Testis (tissue), 3 donors: ENCODE data around the gene CHD2. TPM values are rescaled to one million over a fixed set of nuclear protein-coding genes. Genes with fewer than 3 reads are reported as not detected.
A peak's percentile ranks its signal among the peaks of the same experiment; 100 is the strongest.

ENCODE experiments used
- DNase-seq: peaks from one replicate; pipeline ENCODE4 v3.0.0-alpha.2; 2019
- H3K27ac ChIP-seq, 2 donors: fragments of 200-600 bp; sonication (generic); one replicate each; pipeline ENCODE4 v1.5.1; 2019
- H3K27me3 ChIP-seq: fragments of 200-600 bp; sonication (generic); one replicate; pipeline ENCODE4 v1.5.1; 2019
- H3K36me3 ChIP-seq: fragments of 200-600 bp; sonication (generic); one replicate; pipeline ENCODE4 v1.5.1; 2017; ENCODE audit warnings: low read depth; ENCODE audit errors: missing control alignments
- H3K4me1 ChIP-seq: fragments of 200-600 bp; sonication (generic); one replicate; pipeline ENCODE4 v1.5.1; 2019
- H3K4me3 ChIP-seq, 2 donors: fragments of 200-600 bp; sonication (generic); one replicate each; pipeline ENCODE4 v1.5.1; 2017 to 2019
- H3K9me3 ChIP-seq: fragments of 200-600 bp; sonication (generic); one replicate; pipeline ENCODE4 v1.5.1; 2017
- CTCF ChIP-seq, 3 experiments: fragments of 450-650 bp in 2 of 3; fragments of 200-600 bp in 1 of 3; sonication (generic) in 1 of 3; IDR thresholded peaks; one replicate each; pipeline ENCODE4 v1.5.1; 2016 to 2019; ENCODE audit warnings: antibody characterized with exemption in 3 of 3, mild to moderate bottlenecking in 2 of 3, moderate library complexity in 1 of 3
- POLR2A ChIP-seq: fragments of 450-650 bp; IDR thresholded peaks from one replicate; pipeline ENCODE4 v1.6.1; 2017; ENCODE audit warnings: antibody characterized with exemption, mild to moderate bottlenecking, moderate library complexity
- WGBS, 2 donors: methylation state at CpG; one replicate each; pipeline ENCODE4 v1.1.5; 2018; 5-methylcytosine and 5-hydroxymethylcytosine counted together
- intact Hi-C: fragments of 100-400 bp; cut with DNase I; formaldehyde crosslinking; loops from one replicate; pipeline ENCODE4 v1.15.1; 2023; ENCODE audit warnings: low total_unique reads
- polyA plus RNA-seq: library from polyadenylated mRNA; stranded (reverse); fragments of 350-450 nt; fragmentation: Illumina TruSeq; extraction: RNeasy Lipid Tissue Mini Kit (QIAGEN cat#74804); gene quantifications from one replicate; pipeline ENCODE4 v1.2.3, GENCODE V29; 2014; ENCODE audit warnings: low read depth, low replicate concordance; ENCODE audit not compliant: insufficient read depth
- total RNA-seq, 2 donors: library from RNA; depleted of rRNA; stranded (reverse); fragments of >200 nt; gene quantifications; one replicate each; pipeline ENCODE4 v1.2.3, GENCODE V29; 2016

The CHD2 gene
- total and polyA plus RNA-seq, 3 donors from 2014 or later, result 64.5 to 129 (median 113) TPM

- no peak overlapping the region for H3K4me3 ChIP-seq
- no peaks in the 10 kb centered on the region for H3K9me3 ChIP-seq
- WGBS, 2 donors, result 61 to 63% methylated on average over 2 of the region's 2 CpGs
- H3K4me1 ChIP-seq, result no peaks in the 10 kb centered on the region
- H3K36me3 ChIP-seq, result no peaks in the 10 kb centered on the region
- intact Hi-C loops, result no loop called here
- DNase-seq, result no peak
- H3K27me3 ChIP-seq, result no peaks in the 10 kb centered on the region
- TF ChIP-seq CTCF (IDR thresholded peaks at IDR 0.05) (no peak), POLR2A (no peak)
- peak overlapping the region in 1 of 2 donors; percentile 21 for H3K27ac ChIP-seq
Observed at GRCh38 chr15:92951800-92952457, 51.8 kb downstream of the CHD2 start.

GRCh38 chr15:92952458-92952850 lies 52.3 kb downstream of the CHD2 start:
- 92% methylated on average over 7 of the region's 7 CpGs for WGBS, 2 donors
- Histone ChIP-seq H3K27ac (no peak overlapping the region), H3K36me3 (no peaks in the 10 kb centered on the region), H3K27me3 (no peaks in the 10 kb centered on the region), H3K4me1 (no peaks in the 10 kb centered on the region), H3K9me3 (no peaks in the 10 kb centered on the region), H3K4me3 (no peak overlapping the region)
- intact Hi-C loops, result no loop called here
- TF ChIP-seq CTCF (IDR thresholded peaks at IDR 0.05) (no peak), POLR2A (no peak)
- DNase-seq, result no peak

- H3K4me3 ChIP-seq, result no peak overlapping the region
- DNase-seq, result no peak
- 93 to 97% methylated on average over 2 of the region's 2 CpGs for WGBS, 2 donors
- intact Hi-C loops, result no loop called here
- peaks cover 5% of the 10 kb centered on the region for H3K4me1 ChIP-seq
- no peak for TF ChIP-seq CTCF (IDR thresholded peaks at IDR 0.05)
- no peak for TF ChIP-seq POLR2A
- H3K27me3 ChIP-seq, result no peaks in the 10 kb centered on the region
- no peaks in the 10 kb centered on the region for H3K36me3 ChIP-seq
- no peaks in the 10 kb centered on the region for H3K9me3 ChIP-seq
- no peak overlapping the region for H3K27ac ChIP-seq
Observed at GRCh38 chr15:92953566-92953965, 53.4 kb downstream of the CHD2 start.

- no peak for DNase-seq
- H3K4me1 ChIP-seq, result peaks cover 5% of the 10 kb centered on the region
- H3K9me3 ChIP-seq, result no peaks in the 10 kb centered on the region
- H3K27ac ChIP-seq, result no peak overlapping the region
- TF ChIP-seq POLR2A (no peak), CTCF (IDR thresholded peaks at IDR 0.05) (no peak)
- no peaks in the 10 kb centered on the region for H3K27me3 ChIP-seq
- no peak overlapping the region for H3K4me3 ChIP-seq
- 93 to 97% methylated on average over 6 of the region's 6 CpGs for WGBS, 2 donors
- intact Hi-C loops, result no loop called here
- H3K36me3 ChIP-seq, result no peaks in the 10 kb centered on the region
Observed at GRCh38 chr15:92954002-92954401, 53.9 kb downstream of the CHD2 start.

- DNase-seq, result no peak
- WGBS, 2 donors, result 93% methylated on average over 8 of the region's 8 CpGs
- no peak overlapping the region for H3K27ac ChIP-seq
- peaks cover 5% of the 10 kb centered on the region for H3K4me1 ChIP-seq
- H3K36me3 ChIP-seq, result no peaks in the 10 kb centered on the region
- TF ChIP-seq CTCF (IDR thresholded peaks at IDR 0.05) (no peak), POLR2A (no peak)
- no peak overlapping the region for H3K4me3 ChIP-seq
- intact Hi-C loops, result no loop called here
- H3K9me3 ChIP-seq, result no peaks in the 10 kb centered on the region
- no peaks in the 10 kb centered on the region for H3K27me3 ChIP-seq
Observed at GRCh38 chr15:92954578-92954977, 54.5 kb downstream of the CHD2 start.
